Endodermal cell (in vitro differentiated cells): ENCODE data around the gene RTCA. TPM values are rescaled to one million over a fixed set of nuclear protein-coding genes. Genes with fewer than 3 reads are reported as not detected.

Source experiments
- DNase-seq: peaks from one replicate; pipeline ENCODE4 v3.0.0-alpha.2; 2017
- H3K27ac ChIP-seq: 2 replicates; pipeline ENCODE4 v1.5.1; 2013; ENCODE audit warnings: mild to moderate bottlenecking, low read depth, low read length, moderate library complexity
- H3K27me3 ChIP-seq: 2 replicates; pipeline ENCODE4 v1.6.1; 2013; ENCODE audit warnings: mild to moderate bottlenecking, low read length, moderate library complexity; ENCODE audit not compliant: insufficient read depth, control insufficient read depth, poor library complexity, severe bottlenecking
- H3K36me3 ChIP-seq: 2 replicates; pipeline ENCODE4 v1.7.0; 2013; ENCODE audit warnings: mild to moderate bottlenecking, low read length, moderate library complexity; ENCODE audit not compliant: control insufficient read depth, insufficient read depth
- H3K4me1 ChIP-seq: one replicate; pipeline ENCODE4 v1.7.0; 2013; ENCODE audit warnings: low read length; ENCODE audit not compliant: control insufficient read depth, insufficient read depth
- H3K4me3 ChIP-seq: 2 replicates; pipeline ENCODE4 v1.5.1; 2013; ENCODE audit warnings: mild to moderate bottlenecking, low read length, moderate library complexity
- H3K9ac ChIP-seq: 2 replicates; pipeline ENCODE4 v1.6.1; 2013; ENCODE audit warnings: mild to moderate bottlenecking, low read length, moderate library complexity; ENCODE audit not compliant: poor library complexity, severe bottlenecking; ENCODE audit errors: extremely low read depth
- H3K9me3 ChIP-seq: 2 replicates; pipeline ENCODE4 v1.6.1; 2013; ENCODE audit warnings: mild to moderate bottlenecking, low read length, moderate library complexity; ENCODE audit not compliant: control insufficient read depth
- H3K27ac Mint-ChIP-seq: 2 replicates; pipeline ENCODE4 v1.8.0; 2020; ENCODE audit warnings: mixed read lengths
- H3K27me3 Mint-ChIP-seq: 2 replicates; pipeline ENCODE4 v1.8.0; 2021; ENCODE audit warnings: mild to moderate bottlenecking, mixed read lengths; ENCODE audit not compliant: insufficient read depth
- H3K36me3 Mint-ChIP-seq: 2 replicates; pipeline ENCODE4 v1.8.0; 2020; ENCODE audit warnings: low read depth, mixed read lengths
- H3K4me1 Mint-ChIP-seq: 2 replicates; pipeline ENCODE4 v1.8.0; 2020; ENCODE audit warnings: mixed read lengths
- H3K4me3 Mint-ChIP-seq: 2 replicates; pipeline ENCODE4 v1.8.0; 2020; ENCODE audit warnings: mild to moderate bottlenecking, moderate library complexity, mixed read lengths
- H3K9me3 Mint-ChIP-seq: 2 replicates; pipeline ENCODE4 v1.8.0; 2020; ENCODE audit warnings: mild to moderate bottlenecking, mixed read lengths
- CTCF ChIP-seq: fragments of 200-600 bp; sonication (generic); conservative IDR thresholded peaks from 2 replicates; pipeline ENCODE4 v1.5.0; 2021; ENCODE audit warnings: antibody characterized with exemption, mild to moderate bottlenecking
- WGBS, 2 experiments: methylation state at CpG; one replicate each; pipeline versions ENCODE4 v1.1.5 to v1.1.7; 2013; ENCODE audit warnings: missing lambda C conversion rate in 2 of 2, mixed read lengths in 1 of 2; ENCODE audit not compliant: insufficient coverage in 1 of 2, insufficient read length in 1 of 2; 5-methylcytosine and 5-hydroxymethylcytosine counted together
- total RNA-seq, 2 donors: library from RNA; stranded (reverse); fragmentation: NEBNext Ultra II Directional in 1 of 2; extraction: Animal tissue kit (Norgen Biotek cat#: 25700) in 1 of 2; gene quantifications; 2 replicates in 1 of 2; 3 replicates in 1 of 2; pipeline ENCODE4 v1.2.1, GENCODE V29; 2021

RTCA gene
- total RNA-seq, 2 donors from 2014 or later, result 46.0 to 49.8 TPM

- Mint-ChIP-seq H3K27ac (no peak overlapping the region), H3K36me3 (peaks cover 72% of the 10 kb centered on the region), H3K4me1 (no peaks in the 10 kb centered on the region), H3K27me3 (no peaks in the 10 kb centered on the region), H3K4me3 (no peak overlapping the region), H3K9me3 (no peaks in the 10 kb centered on the region)
- Histone ChIP-seq H3K27me3 (no peaks in the 10 kb centered on the region), H3K27ac (no peak overlapping the region), H3K4me1 (no peaks in the 10 kb centered on the region), H3K36me3 (peaks cover 90% of the 10 kb centered on the region), H3K9me3 (peaks cover 12% of the 10 kb centered on the region), H3K9ac (no peak overlapping the region), H3K4me3 (no peak overlapping the region)
- no peak for TF ChIP-seq CTCF
- 98 to 100% methylated on average over 3 of the region's 3 CpGs for WGBS, 2 experiments
- no peak for DNase-seq
Observed at GRCh38 chr1:100287162-100287561, 21.1 kb downstream of the RTCA start.

- Histone ChIP-seq H3K27ac (no peak overlapping the region), H3K36me3 (peaks cover 84% of the 10 kb centered on the region), H3K9ac (no peak overlapping the region), H3K27me3 (no peaks in the 10 kb centered on the region), H3K9me3 (peaks cover 7% of the 10 kb centered on the region), H3K4me1 (no peaks in the 10 kb centered on the region), H3K4me3 (no peak overlapping the region)
- DNase-seq, result no peak
- no peaks in the 10 kb centered on the region for H3K27me3 Mint-ChIP-seq
- H3K4me1 Mint-ChIP-seq, result no peaks in the 10 kb centered on the region
- H3K36me3 Mint-ChIP-seq, result peaks cover 68% of the 10 kb centered on the region
- 92 to 100% methylated on average over 2 of the region's 2 CpGs for WGBS, 2 experiments
- no peak overlapping the region for H3K4me3 Mint-ChIP-seq
- H3K9me3 Mint-ChIP-seq, result no peaks in the 10 kb centered on the region
- H3K27ac Mint-ChIP-seq, result no peak overlapping the region
- TF ChIP-seq CTCF, result no peak
Observed at GRCh38 chr1:100290291-100290690, 24.3 kb downstream of the RTCA start.

- H3K9me3 Mint-ChIP-seq, result peaks cover 5% of the 10 kb centered on the region
- H3K9ac ChIP-seq, result no peak overlapping the region
- H3K4me3 Mint-ChIP-seq, result no peak overlapping the region
- WGBS, 2 experiments, result 100% methylated on average over 1 of the region's 1 CpG; no CpG with 5 or more reads in 1 of the 2 experiments
- H3K27me3 Mint-ChIP-seq, result peaks cover 3% of the 10 kb centered on the region
- DNase-seq, result no peak
- no peaks in the 10 kb centered on the region for H3K27me3 ChIP-seq
- H3K4me1 Mint-ChIP-seq, result no peaks in the 10 kb centered on the region
- peaks cover 60% of the 10 kb centered on the region for H3K36me3 ChIP-seq
- no peaks in the 10 kb centered on the region for H3K9me3 ChIP-seq
- H3K27ac ChIP-seq, result no peak overlapping the region
- no peak overlapping the region for H3K27ac Mint-ChIP-seq
- peaks cover 52% of the 10 kb centered on the region for H3K36me3 Mint-ChIP-seq
- TF ChIP-seq CTCF, result no peak
- H3K4me3 ChIP-seq, result no peak overlapping the region
- no peaks in the 10 kb centered on the region for H3K4me1 ChIP-seq
Observed at GRCh38 chr1:100292711-100293110, 26.7 kb downstream of the RTCA start.
